Hepatocyte (in vitro differentiated cells): ENCODE data around the gene UPK3A.

Source experiments
- EZH2phosphoT487 ChIP-seq: fragments of 200-600 bp; sonication (generic); IDR thresholded peaks from one replicate; pipeline ENCODE4 v1.6.1; 2018; ENCODE audit warnings: antibody characterized with exemption, mild to moderate bottlenecking, low read depth, moderate library complexity; ENCODE audit not compliant: unreplicated experiment, severe bottlenecking
- TF ChIP-seq, protein P1 (sequence below): fragments of 200-600 bp; sonication (generic); IDR thresholded peaks from 2 replicates; pipeline ENCODE4 v1.5.1; 2016; ENCODE audit warnings: antibody characterized with exemption, mild to moderate bottlenecking; ENCODE audit not compliant: poor library complexity

DNA sequence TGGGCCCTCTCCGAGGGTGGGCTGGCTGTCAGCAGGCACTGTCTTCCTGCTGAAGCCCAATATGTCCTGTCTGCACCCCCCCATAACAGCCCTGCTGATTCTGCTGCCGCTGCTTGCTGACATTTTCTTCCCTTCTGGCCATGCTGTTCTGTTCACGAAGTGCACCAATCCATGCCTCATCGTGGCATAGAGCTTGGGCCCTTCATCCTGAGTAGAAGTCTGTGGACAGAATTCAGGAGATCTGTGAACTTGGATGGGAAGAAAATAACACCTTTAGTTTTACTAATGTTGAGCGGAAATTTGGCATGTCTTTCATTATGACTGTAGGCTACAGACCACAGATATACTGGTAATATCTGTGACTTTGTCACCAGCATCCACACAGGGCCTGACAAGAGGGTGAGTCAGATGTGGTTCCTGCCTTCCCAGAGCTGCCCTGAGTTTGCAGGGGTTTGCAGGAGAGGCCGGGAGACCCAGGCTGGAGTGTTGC is 29.9 kb upstream of the UPK3A start:
- no peak for TF ChIP-seq EZH2phosphoT487
- TF ChIP-seq, protein P1, sequence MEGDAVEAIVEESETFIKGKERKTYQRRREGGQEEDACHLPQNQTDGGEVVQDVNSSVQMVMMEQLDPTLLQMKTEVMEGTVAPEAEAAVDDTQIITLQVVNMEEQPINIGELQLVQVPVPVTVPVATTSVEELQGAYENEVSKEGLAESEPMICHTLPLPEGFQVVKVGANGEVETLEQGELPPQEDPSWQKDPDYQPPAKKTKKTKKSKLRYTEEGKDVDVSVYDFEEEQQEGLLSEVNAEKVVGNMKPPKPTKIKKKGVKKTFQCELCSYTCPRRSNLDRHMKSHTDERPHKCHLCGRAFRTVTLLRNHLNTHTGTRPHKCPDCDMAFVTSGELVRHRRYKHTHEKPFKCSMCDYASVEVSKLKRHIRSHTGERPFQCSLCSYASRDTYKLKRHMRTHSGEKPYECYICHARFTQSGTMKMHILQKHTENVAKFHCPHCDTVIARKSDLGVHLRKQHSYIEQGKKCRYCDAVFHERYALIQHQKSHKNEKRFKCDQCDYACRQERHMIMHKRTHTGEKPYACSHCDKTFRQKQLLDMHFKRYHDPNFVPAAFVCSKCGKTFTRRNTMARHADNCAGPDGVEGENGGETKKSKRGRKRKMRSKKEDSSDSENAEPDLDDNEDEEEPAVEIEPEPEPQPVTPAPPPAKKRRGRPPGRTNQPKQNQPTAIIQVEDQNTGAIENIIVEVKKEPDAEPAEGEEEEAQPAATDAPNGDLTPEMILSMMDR: no peak
